Measurements from ENCODE around the gene CRYBB1.

DNA sequence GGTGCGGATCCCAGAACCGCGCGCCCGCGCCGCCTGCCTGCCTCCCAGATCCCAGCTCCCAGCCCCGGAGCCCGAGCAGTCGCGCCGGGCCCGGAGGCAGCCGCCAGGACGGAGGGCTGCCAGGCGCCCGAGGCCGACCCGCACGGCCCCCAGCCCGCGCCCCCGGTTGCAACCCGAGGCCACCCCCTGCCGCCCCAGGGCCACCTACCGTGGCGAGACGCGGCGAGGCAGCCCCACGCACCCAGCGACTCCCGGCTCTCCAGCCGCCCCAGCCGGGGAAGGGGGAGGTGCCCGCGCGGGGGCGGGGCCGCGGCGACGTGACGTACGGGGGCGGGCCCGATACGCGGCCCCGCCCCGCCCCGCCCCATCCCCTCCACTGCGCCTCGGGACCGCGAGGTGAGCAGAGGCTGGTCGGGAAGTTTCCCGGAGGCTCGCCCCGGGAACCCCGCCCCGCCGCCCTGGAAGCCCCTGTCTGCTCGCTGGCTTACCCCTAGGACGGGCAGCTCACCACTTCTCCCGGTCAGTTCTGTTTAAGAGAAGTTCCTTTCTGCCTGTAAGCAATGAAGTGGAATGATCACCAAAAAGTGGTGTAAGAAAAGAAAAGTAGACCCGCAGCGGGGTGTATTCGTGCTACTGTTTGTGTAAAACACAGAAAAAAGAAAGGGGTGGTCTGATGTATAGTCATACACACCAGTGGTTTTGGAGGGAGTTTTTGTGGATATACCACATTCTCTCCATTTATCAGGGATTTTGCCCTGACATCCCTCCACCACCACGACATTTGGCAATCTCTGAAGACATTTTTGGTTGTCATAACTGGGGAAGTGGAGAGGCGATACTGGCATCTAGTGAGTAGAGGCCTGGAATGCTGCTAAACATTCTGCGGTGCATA, 27.7 kb downstream of the CRYBB1 start, which contains the start of gene TPST2:
- TF ChIP-seq CTCF (IDR thresholded peaks at IDR 0.05) (no peak), POLR2A (IDR thresholded peaks at IDR 0.05) (no peak)
